Tibial artery (tissue), 4 donors: Measurements from ENCODE around the gene NUDT1.
A peak's percentile ranks its signal among the peaks of the same experiment; 100 is the strongest.

ENCODE experiments used
- DNase-seq, 2 donors: peaks; one replicate each; pipeline ENCODE4 v3.0.0-alpha.2; 2019
- H3K27ac ChIP-seq, 2 donors: fragments of 200-600 bp; sonication (generic) in 1 of 2; 1 replicate in 1 of 2; 2 replicates in 1 of 2; pipeline ENCODE4 v1.5.1; 2018 to 2019; ENCODE audit warnings: mild to moderate bottlenecking in 1 of 2
- H3K27me3 ChIP-seq, 2 donors: fragments of 200-600 bp; sonication (generic) in 1 of 2; one replicate each; pipeline versions ENCODE4 v1.5.1 to v1.6.0; 2016 to 2019
- H3K36me3 ChIP-seq, 3 donors: fragments of 200-600 bp; sonication (generic) in 2 of 3; one replicate each; pipeline ENCODE4 v1.5.1; 2016 to 2019; ENCODE audit warnings: mild to moderate bottlenecking in 2 of 3
- H3K4me1 ChIP-seq, 4 donors: fragments of 200-600 bp; sonication (generic) in 2 of 4; 1 replicate in 3 of 4; 2 replicates in 1 of 4; pipeline ENCODE4 v1.5.1; 2016 to 2019
- H3K4me3 ChIP-seq, 2 donors: fragments of 200-600 bp; sonication (generic) in 1 of 2; 1 replicate in 1 of 2; 2 replicates in 1 of 2; pipeline ENCODE4 v1.5.1; 2018 to 2019; ENCODE audit warnings: mild to moderate bottlenecking in 2 of 2
- H3K9me3 ChIP-seq, 3 donors: fragments of 200-600 bp; sonication (generic) in 1 of 3; one replicate each; pipeline ENCODE4 v1.5.1; 2016 to 2019
- CTCF ChIP-seq, 2 experiments: fragments of 200-600 bp in 1 of 2; fragments of 450-650 bp in 1 of 2; IDR thresholded peaks; one replicate each; pipeline ENCODE4 v1.5.1; 2017 to 2019; ENCODE audit warnings: antibody characterized with exemption in 2 of 2, mild to moderate bottlenecking in 1 of 2, moderate library complexity in 1 of 2
- intact Hi-C: fragments of 100-400 bp; cut with DNase I; formaldehyde crosslinking; loops from one replicate; pipeline ENCODE4 v1.15.0; 2023; ENCODE audit warnings: low total_unique reads

The NUDT1 gene

GRCh38 chr7:2239242-2239641, 2.8 kb upstream of the NUDT1 start:
- no peak for TF ChIP-seq CTCF (IDR thresholded peaks at IDR 0.05)
- Histone ChIP-seq H3K4me3 (no peak overlapping the region), H3K9me3 (no peaks in the 10 kb centered on the region), H3K4me1 (peaks cover 0 to 27% (median 18%) of the 10 kb centered on the region in 4 donors), H3K36me3 (peaks cover 12 to 53% (median 25%) of the 10 kb centered on the region in 3 donors), H3K27ac (no peak overlapping the region), H3K27me3 (no peaks in the 10 kb centered on the region)
- no peak for DNase-seq
- intact Hi-C loops: loop anchor here (10.0 kb wide), 1 partner anchor 76 kb away; the partner anchor contains the start of gene SNX8

GRCh38 chr7:2242541-2243429, 759 bp downstream of the NUDT1 start:
- intact Hi-C loops: loop anchor here (5.0 kb wide), 2 partner anchors 110 to 785 kb away; partner anchors contain the start of genes EIF3B and MICALL2
- TF ChIP-seq CTCF (IDR thresholded peaks at IDR 0.05): no peak
- H3K4me1 ChIP-seq: peaks cover 0 to 27% (median 18%) of the 10 kb centered on the region in 4 donors
- peak overlapping the region; percentile 64 for H3K27ac ChIP-seq
- no peaks in the 10 kb centered on the region for H3K27me3 ChIP-seq
- no peaks in the 10 kb centered on the region for H3K9me3 ChIP-seq
- no peak for DNase-seq
- H3K36me3 ChIP-seq: peaks cover 0 to 19% (median 5%) of the 10 kb centered on the region in 3 donors
- H3K4me3 ChIP-seq: peak overlapping the region; percentile 84 to 88

GRCh38 chr7:2243458-2243857, 1.4 kb downstream of the NUDT1 start:
- Histone ChIP-seq H3K4me3 (no peak overlapping the region), H3K9me3 (no peaks in the 10 kb centered on the region), H3K27ac (no peak overlapping the region), H3K4me1 (peaks cover 0 to 27% (median 18%) of the 10 kb centered on the region in 4 donors), H3K27me3 (no peaks in the 10 kb centered on the region), H3K36me3 (peaks cover 0 to 13% (median 5%) of the 10 kb centered on the region in 3 donors)
- intact Hi-C loops: loop anchor here (5.0 kb wide), 2 partner anchors 109 to 786 kb away; partner anchors contain the start of genes EIF3B and MICALL2
- no peak for TF ChIP-seq CTCF (IDR thresholded peaks at IDR 0.05)
- no peak for DNase-seq

GRCh38 chr7:2244404-2244995, 2.5 kb downstream of the NUDT1 start:
- no peak for TF ChIP-seq CTCF (IDR thresholded peaks at IDR 0.05)
- no peak overlapping the region for H3K27ac ChIP-seq
- no peaks in the 10 kb centered on the region for H3K9me3 ChIP-seq
- intact Hi-C loops: loop anchor here (5.0 kb wide), 2 partner anchors 108 to 787 kb away; partner anchors contain the start of genes EIF3B and MICALL2
- peaks cover 0 to 37% (median 24%) of the 10 kb centered on the region in 4 donors for H3K4me1 ChIP-seq
- H3K36me3 ChIP-seq: peaks cover 0 to 2% (median 0%) of the 10 kb centered on the region in 3 donors
- H3K27me3 ChIP-seq: no peaks in the 10 kb centered on the region
- H3K4me3 ChIP-seq: no peak overlapping the region
- DNase-seq: no peak

GRCh38 chr7:2245883-2246675, 4.1 kb downstream of the NUDT1 start:
- H3K27ac ChIP-seq: no peak overlapping the region
- H3K9me3 ChIP-seq: no peaks in the 10 kb centered on the region
- intact Hi-C loops: no loop called here
- no peak overlapping the region for H3K4me3 ChIP-seq
- no peak for TF ChIP-seq CTCF (IDR thresholded peaks at IDR 0.05)
- no peaks in the 10 kb centered on the region for H3K27me3 ChIP-seq
- peak in 1 of 2 donors; percentile 56 for DNase-seq
- H3K4me1 ChIP-seq: peaks cover 0 to 28% (median 17%) of the 10 kb centered on the region in 4 donors
- H3K36me3 ChIP-seq: no peaks in the 10 kb centered on the region
